GM19035 (cell line): ENCODE results near the gene MED15.
"Not testable (repeated sequence)": the region's sequence is repeated elsewhere in the genome, so short reads cannot be mapped to it uniquely, and the experiment has no call there.

Experiments
- ATAC-seq: cut with Tn5 transposase; IDR thresholded peaks from one replicate; pipeline ENCODE4 v1.9.1; 2021; ENCODE audit not compliant: unreplicated experiment

The MED15 gene

GRCh38 chr22:20619045-20619892, 111.9 kb downstream of the MED15 start:
- no peak for ATAC-seq

GRCh38 chr22:20619893-20620194, 112.4 kb downstream of the MED15 start:
- not testable (repeated sequence) for ATAC-seq

GRCh38 chr22:20621162-20621561, 113.8 kb downstream of the MED15 start:
- no peak for ATAC-seq

- no peak for ATAC-seq
Observed at GRCh38 chr22:20622650-20623339, 115.4 kb downstream of the MED15 start.

- peak; percentile 67 for ATAC-seq
Observed at GRCh38 chr22:20624161-20624616, 116.8 kb downstream of the MED15 start.

- no peak for ATAC-seq
Observed at GRCh38 chr22:20625270-20625669, 117.9 kb downstream of the MED15 start.

- ATAC-seq = no peak
Observed at GRCh38 chr22:20626811-20627210, 119.4 kb downstream of the MED15 start.

GRCh38 chr22:20627432-20627831, 120.0 kb downstream of the MED15 start:
- no peak for ATAC-seq

- no peak for ATAC-seq
Observed at GRCh38 chr22:20628081-20628939, 120.9 kb downstream of the MED15 start.

GRCh38 chr22:20629401-20629800, 122.0 kb downstream of the MED15 start:
- no peak for ATAC-seq

GRCh38 chr22:20630873-20631617, 123.6 kb downstream of the MED15 start:
- no peak for ATAC-seq

- no peak for ATAC-seq
Observed at GRCh38 chr22:20632082-20632481, 124.7 kb downstream of the MED15 start.

- no peak for ATAC-seq
Observed at GRCh38 chr22:20632518-20632917, 125.1 kb downstream of the MED15 start.

- no peak for ATAC-seq
Observed at GRCh38 chr22:20634560-20635226, 127.3 kb downstream of the MED15 start.

GRCh38 chr22:20635227-20635591, 127.8 kb downstream of the MED15 start:
- ATAC-seq = no peak

- no peak for ATAC-seq
Observed at GRCh38 chr22:20636075-20636812, 128.8 kb downstream of the MED15 start.

GRCh38 chr22:20636945-20637344, 129.5 kb downstream of the MED15 start:
- no peak for ATAC-seq
